ENCODE measurements around the gene PRKRIP1.
A peak's percentile ranks its signal among the peaks of the same experiment; 100 is the strongest.

DNA sequence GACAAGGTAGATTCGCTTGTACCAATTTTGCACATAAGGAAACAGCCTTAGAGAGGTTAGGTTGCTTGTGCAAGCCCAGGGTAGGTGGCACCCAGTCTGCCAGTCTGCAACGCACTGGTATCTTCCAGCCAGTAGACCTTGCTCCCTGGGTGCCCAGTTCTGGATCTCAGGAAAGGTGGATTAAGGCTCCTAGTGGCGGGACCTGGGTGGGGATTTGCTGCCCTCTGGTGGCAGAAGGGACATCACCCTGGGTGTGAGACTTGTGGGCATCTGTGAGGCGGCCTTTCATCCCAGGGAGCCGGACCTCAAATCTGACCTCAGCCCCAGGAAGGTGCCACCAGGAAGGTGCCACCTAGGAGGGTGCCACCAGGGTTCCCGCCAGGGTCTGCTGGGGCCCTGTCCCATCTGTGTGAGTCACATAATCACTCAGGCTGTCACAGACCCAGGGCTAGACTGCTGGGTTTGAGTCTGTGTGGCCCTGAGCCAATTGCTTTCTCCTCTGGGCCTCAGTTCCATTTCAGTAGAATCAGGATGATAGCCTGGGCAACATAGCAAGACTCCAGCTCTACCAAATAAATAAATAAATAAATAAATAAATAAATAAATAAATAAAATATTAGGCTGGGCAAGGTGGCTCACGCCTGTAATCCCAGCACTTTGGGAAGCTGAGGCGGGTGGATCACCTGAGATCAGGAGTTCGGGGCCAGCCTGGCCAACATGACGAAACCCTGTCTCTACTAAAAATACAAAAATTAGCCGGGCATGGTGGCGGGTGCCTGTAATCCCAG lies 5.3 kb upstream of the PRKRIP1 start:
- TF ChIP-seq, protein P1, sequence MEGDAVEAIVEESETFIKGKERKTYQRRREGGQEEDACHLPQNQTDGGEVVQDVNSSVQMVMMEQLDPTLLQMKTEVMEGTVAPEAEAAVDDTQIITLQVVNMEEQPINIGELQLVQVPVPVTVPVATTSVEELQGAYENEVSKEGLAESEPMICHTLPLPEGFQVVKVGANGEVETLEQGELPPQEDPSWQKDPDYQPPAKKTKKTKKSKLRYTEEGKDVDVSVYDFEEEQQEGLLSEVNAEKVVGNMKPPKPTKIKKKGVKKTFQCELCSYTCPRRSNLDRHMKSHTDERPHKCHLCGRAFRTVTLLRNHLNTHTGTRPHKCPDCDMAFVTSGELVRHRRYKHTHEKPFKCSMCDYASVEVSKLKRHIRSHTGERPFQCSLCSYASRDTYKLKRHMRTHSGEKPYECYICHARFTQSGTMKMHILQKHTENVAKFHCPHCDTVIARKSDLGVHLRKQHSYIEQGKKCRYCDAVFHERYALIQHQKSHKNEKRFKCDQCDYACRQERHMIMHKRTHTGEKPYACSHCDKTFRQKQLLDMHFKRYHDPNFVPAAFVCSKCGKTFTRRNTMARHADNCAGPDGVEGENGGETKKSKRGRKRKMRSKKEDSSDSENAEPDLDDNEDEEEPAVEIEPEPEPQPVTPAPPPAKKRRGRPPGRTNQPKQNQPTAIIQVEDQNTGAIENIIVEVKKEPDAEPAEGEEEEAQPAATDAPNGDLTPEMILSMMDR (conservative IDR thresholded peaks at IDR 0.05 in 1 of 2, IDR thresholded peaks at IDR 0.05 in 1 of 2; ENCODE audit: extremely low read depth in 1 of 2, insufficient read depth in 1 of 2, low read depth in 1 of 2, low read length in 2 of 2) = peak; percentile 84 to 95
- no peak for TF ChIP-seq EZH2 (IDR thresholded peaks at IDR 0.05; ENCODE audit: borderline replicate concordance, low read length)
